GM21619 (cell line): ENCODE measurements around the gene PITPNB.

Experiments
- ATAC-seq: cut with Tn5 transposase; IDR thresholded peaks from one replicate; pipeline ENCODE4 v1.9.1; 2021; ENCODE audit not compliant: unreplicated experiment

PITPNB gene

GRCh38 chr22:27805841-27806240 is 113.2 kb downstream of the PITPNB start:
- ATAC-seq, result no peak

DNA sequence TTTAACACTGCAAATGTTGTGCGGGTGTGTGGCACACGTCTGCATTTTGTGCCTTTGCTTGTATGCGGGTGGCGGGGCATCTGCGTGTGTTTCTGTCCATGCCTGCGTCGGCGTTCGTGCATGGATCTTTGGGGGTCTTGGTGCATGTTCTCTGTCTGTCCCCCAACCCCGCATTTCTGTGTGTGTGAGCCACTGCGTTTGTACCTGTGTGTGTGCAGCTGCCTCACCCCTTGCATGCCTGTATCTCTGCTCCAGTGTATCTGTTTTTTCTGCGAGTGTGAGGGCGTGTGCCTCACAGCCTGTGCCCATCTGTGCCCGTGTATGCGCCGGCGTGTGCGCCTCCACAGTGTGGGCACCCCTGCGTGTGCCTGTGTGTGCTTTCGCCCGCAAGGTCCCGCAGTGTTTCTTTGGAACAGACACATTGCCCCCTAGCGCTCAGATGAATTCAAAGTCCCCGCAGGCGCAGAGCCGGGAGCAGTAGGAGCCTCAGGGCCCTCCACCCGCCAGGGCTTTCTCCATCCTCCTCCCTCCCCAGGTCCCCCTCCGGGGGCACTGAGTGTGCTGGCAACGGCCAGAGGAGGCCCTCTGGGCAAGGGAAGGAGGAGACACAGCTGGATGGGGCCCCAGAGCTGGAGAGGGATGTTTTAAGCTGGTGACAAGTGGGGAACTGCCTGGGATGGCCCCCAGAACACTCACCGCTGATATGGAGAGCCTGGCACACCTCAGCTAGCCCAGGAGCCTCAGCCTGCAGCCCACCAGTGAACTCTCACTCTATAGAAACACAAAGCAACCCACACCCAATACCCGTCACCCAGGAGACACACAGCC is 114.4 kb downstream of the PITPNB start:
- no peak for ATAC-seq

DNA sequence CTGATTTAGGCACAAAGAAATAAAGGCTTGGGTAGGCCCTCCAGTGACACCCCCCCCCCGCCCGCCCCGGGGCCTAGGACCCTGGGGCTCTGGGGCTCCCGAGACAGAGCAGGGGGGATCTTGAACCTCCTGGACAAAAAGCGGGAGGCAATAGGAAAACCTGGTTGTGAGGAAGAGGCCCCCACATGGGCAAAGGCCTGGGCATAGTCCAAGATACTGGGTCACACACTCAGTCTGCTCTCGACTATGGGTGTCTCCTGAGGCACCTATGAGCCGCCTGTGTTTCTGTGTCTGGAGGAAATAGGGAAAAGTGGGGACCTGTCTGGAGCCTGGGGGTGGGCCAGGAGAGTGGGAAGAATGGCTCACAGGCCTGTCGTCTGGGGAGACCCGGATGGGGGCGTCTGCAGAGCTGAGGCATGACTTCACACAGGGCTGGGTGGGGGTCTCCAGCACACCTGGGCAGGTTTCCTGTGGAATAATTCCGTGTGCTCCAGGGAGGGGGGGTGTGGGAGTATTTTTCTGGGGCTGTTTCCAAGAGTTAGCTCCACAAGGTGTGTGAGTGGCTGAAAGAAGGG is 115.1 kb downstream of the PITPNB start:
- ATAC-seq, result no peak

GRCh38 chr22:27802346-27803073 is 116.5 kb downstream of the PITPNB start:
- no peak for ATAC-seq
